ENCODE data around the gene MATN4.
A peak's percentile ranks its signal among the peaks of the same experiment; 100 is the strongest.

Gene MATN4

DNA sequence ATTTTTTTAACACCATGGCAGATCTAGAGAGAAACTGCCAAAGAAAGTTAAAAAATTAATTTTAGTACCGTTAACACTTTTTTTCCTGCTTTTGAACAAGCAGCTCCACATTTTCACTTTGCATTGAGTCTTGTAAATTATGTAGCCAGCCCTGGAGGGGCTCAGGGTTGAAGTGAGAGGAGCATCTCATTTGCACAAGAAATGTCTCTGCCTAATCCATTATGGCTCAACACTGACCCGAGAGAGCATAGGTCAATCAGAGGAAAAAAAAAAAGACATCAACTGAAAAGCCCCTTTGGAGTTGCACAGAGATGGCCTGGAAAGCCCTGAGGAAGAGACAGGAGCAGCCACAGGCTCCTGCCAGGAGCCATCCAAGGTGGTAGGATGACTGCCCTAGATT, 49.4 kb downstream of the MATN4 start:
- no peak overlapping the region for H4K8ac ChIP-seq (ENCODE audit: low read depth, low read length)
- H4K91ac ChIP-seq (ENCODE audit: low read depth, low read length, poor library complexity): no peak overlapping the region
- H3K4ac ChIP-seq (ENCODE audit: low read length): no peak overlapping the region
- no peak overlapping the region for H2BK15ac ChIP-seq (ENCODE audit: low read length)
- no peak overlapping the region for H3K4me2 ChIP-seq (ENCODE audit: insufficient read depth, low read length, poor library complexity, severe bottlenecking)
- no peak overlapping the region for H2BK12ac ChIP-seq (ENCODE audit: low read length)
- no peak overlapping the region for H3K18ac ChIP-seq (ENCODE audit: low read length)
- H3K9ac ChIP-seq (ENCODE audit: low read depth, low read length, poor library complexity): no peak overlapping the region
- H2AK5ac ChIP-seq (ENCODE audit: low read depth, low read length): no peak overlapping the region
- H3K79me1 ChIP-seq (ENCODE audit: low read depth, low read length): no peaks in the 10 kb centered on the region
- H3K23ac ChIP-seq (ENCODE audit: low read depth, low read length, poor library complexity): no peak overlapping the region
- no CpG with 5 or more reads among the region's 2 CpGs for WGBS, 2 donors (ENCODE audit: extremely low coverage in 2 of 2, insufficient read length in 2 of 2, insufficient replicate concordance in 1 of 2)
- DNase-seq (ENCODE audit: low spot score): peak; percentile 36
- H2BK120ac ChIP-seq (ENCODE audit: low read depth, low read length): no peak overlapping the region
- peaks cover 0 to 7% (median 0%) of the 10 kb centered on the region in 3 experiments for H3K27me3 ChIP-seq (ENCODE audit: control insufficient read depth in 3 of 3, insufficient read depth in 3 of 3, low read depth in 1 of 3, low read length in 3 of 3)
- no peak overlapping the region for H3K4me3 ChIP-seq (ENCODE audit: low read length in 2 of 2)
- no peak overlapping the region for H3K27ac ChIP-seq (replicated peaks; ENCODE audit: low read length)
- no peaks in the 10 kb centered on the region for H3K9me3 ChIP-seq (replicated peaks in 1 of 2; ENCODE audit: control insufficient read depth in 2 of 2, insufficient read depth in 1 of 2, low read depth in 1 of 2, low read length in 2 of 2)
- no peak overlapping the region for H2BK5ac ChIP-seq (ENCODE audit: low read length)
- no peak overlapping the region for H3K14ac ChIP-seq (ENCODE audit: low read length)
- no peaks in the 10 kb centered on the region for H3K36me3 ChIP-seq (replicated peaks in 1 of 2; ENCODE audit: control insufficient read depth in 2 of 2, insufficient read depth in 2 of 2, low read length in 2 of 2)
- H3K4me1 ChIP-seq (ENCODE audit: control insufficient read depth in 2 of 2, insufficient read depth in 1 of 2, low read depth in 1 of 2, low read length in 2 of 2): peaks cover 12 to 17% of the 10 kb centered on the region in 2 donors
- H2AFZ ChIP-seq (ENCODE audit: low read length): no peak overlapping the region

DNA sequence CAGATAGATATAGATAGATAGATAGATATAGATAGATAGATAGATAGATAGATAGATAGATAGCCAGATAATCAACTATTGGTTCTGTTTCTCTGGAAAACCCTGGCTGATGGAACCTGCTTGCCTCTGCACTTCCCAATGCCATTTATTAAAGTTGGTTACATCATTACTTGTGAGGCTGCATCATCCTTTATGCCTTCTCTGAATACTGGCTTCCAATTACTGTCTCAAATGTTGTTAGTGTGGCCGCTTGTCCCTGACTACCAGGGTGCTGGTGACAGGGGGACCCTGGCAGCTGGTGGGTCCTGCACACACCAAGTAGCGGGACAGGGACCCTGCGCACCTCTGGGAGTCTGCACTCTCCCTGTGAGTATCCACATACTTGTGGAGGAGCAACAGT, 49.8 kb downstream of the MATN4 start:
- Histone ChIP-seq H3K27me3 (ENCODE audit: control insufficient read depth in 3 of 3, insufficient read depth in 3 of 3, low read depth in 1 of 3, low read length in 3 of 3) (peaks cover 0 to 8% (median 0%) of the 10 kb centered on the region in 3 experiments), H3K36me3 (replicated peaks in 1 of 2; ENCODE audit: control insufficient read depth in 2 of 2, insufficient read depth in 2 of 2, low read length in 2 of 2) (no peaks in the 10 kb centered on the region), H3K4me3 (ENCODE audit: low read length in 2 of 2) (no peak overlapping the region), H3K9me3 (replicated peaks in 1 of 2; ENCODE audit: control insufficient read depth in 2 of 2, insufficient read depth in 1 of 2, low read depth in 1 of 2, low read length in 2 of 2) (no peaks in the 10 kb centered on the region), H3K14ac (ENCODE audit: low read length) (no peak overlapping the region), H2AFZ (ENCODE audit: low read length) (no peak overlapping the region), H2AK5ac (ENCODE audit: low read depth, low read length) (no peak overlapping the region), H3K4me1 (ENCODE audit: control insufficient read depth in 2 of 2, insufficient read depth in 1 of 2, low read depth in 1 of 2, low read length in 2 of 2) (peaks cover 12 to 17% of the 10 kb centered on the region in 2 donors), H3K18ac (ENCODE audit: low read length) (peak overlapping the region; percentile 56), H3K9ac (ENCODE audit: low read depth, low read length, poor library complexity) (no peak overlapping the region), H2BK15ac (ENCODE audit: low read length) (no peak overlapping the region), H3K4ac (ENCODE audit: low read length) (no peak overlapping the region), H3K79me1 (ENCODE audit: low read depth, low read length) (no peaks in the 10 kb centered on the region), H3K23ac (ENCODE audit: low read depth, low read length, poor library complexity) (no peak overlapping the region), H4K8ac (ENCODE audit: low read depth, low read length) (no peak overlapping the region), H2BK12ac (ENCODE audit: low read length) (no peak overlapping the region), H2BK120ac (ENCODE audit: low read depth, low read length) (no peak overlapping the region), H4K91ac (ENCODE audit: low read depth, low read length, poor library complexity) (no peak overlapping the region), H3K4me2 (ENCODE audit: insufficient read depth, low read length, poor library complexity, severe bottlenecking) (no peak overlapping the region), H2BK5ac (ENCODE audit: low read length) (no peak overlapping the region), H3K27ac (replicated peaks; ENCODE audit: low read length) (no peak overlapping the region)
- no peak for DNase-seq (ENCODE audit: low spot score)
- no CpG with 5 or more reads among the region's 3 CpGs for WGBS, 2 donors (ENCODE audit: extremely low coverage in 2 of 2, insufficient read length in 2 of 2, insufficient replicate concordance in 1 of 2)

DNA sequence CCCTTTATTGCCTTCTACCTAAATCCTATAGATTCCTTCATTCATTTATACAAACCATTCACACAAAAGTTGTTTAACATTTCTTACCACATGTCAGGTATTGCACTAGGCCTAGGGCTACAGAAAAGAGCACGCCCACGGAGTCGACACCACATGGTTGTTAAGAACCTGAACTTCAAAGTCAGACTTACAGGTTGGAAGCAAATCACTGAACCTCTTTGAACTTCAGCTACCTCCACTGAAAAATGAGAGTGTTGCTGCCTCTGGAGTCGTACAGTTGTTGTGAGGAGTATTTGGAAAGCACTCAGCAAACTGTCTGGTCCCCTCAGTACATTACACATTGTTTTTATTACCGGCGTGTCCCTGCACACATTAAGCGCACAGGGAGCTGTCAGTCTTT, 50.4 kb downstream of the MATN4 start:
- H3K36me3 ChIP-seq (replicated peaks in 1 of 2; ENCODE audit: control insufficient read depth in 2 of 2, insufficient read depth in 2 of 2, low read length in 2 of 2): no peaks in the 10 kb centered on the region
- H2BK120ac ChIP-seq (ENCODE audit: low read depth, low read length): no peak overlapping the region
- no peak overlapping the region for H2BK12ac ChIP-seq (ENCODE audit: low read length)

DNA sequence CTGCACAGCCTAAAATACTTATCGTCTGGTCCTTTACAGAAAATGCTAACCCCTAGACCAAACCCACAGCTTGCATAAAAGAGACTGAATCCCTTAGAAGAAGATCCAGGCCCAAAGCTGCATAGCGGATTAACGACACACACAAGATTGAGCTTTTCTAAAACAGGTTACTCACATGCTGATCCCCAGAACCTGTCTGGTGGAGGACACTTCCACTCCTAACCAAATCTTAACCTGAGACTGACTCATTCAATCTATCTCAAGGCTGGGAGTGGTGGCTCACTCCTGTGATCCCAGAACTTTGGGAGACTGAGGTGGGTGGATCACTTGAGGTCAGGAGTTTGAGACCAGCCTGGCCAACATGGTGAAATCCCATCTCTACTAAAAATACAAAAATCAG, 50.9 kb downstream of the MATN4 start:
- H2AK5ac ChIP-seq (ENCODE audit: low read depth, low read length): no peak overlapping the region
- no peak overlapping the region for H2BK15ac ChIP-seq (ENCODE audit: low read length)
- DNase-seq (ENCODE audit: low spot score): no peak
- H3K27me3 ChIP-seq (ENCODE audit: control insufficient read depth in 3 of 3, insufficient read depth in 3 of 3, low read depth in 1 of 3, low read length in 3 of 3): peaks cover 0 to 15% (median 0%) of the 10 kb centered on the region in 3 experiments
- no peaks in the 10 kb centered on the region for H3K9me3 ChIP-seq (replicated peaks in 1 of 2; ENCODE audit: control insufficient read depth in 2 of 2, insufficient read depth in 1 of 2, low read depth in 1 of 2, low read length in 2 of 2)
- H3K9ac ChIP-seq (ENCODE audit: low read depth, low read length, poor library complexity): no peak overlapping the region
- no peaks in the 10 kb centered on the region for H3K36me3 ChIP-seq (replicated peaks in 1 of 2; ENCODE audit: control insufficient read depth in 2 of 2, insufficient read depth in 2 of 2, low read length in 2 of 2)
- H3K14ac ChIP-seq (ENCODE audit: low read length): no peak overlapping the region
- H2BK5ac ChIP-seq (ENCODE audit: low read length): no peak overlapping the region
- WGBS, 2 donors (ENCODE audit: extremely low coverage in 2 of 2, insufficient read length in 2 of 2, insufficient replicate concordance in 1 of 2): no CpG with 5 or more reads among the region's 3 CpGs
- no peak overlapping the region for H3K18ac ChIP-seq (ENCODE audit: low read length)
- no peak overlapping the region for H4K91ac ChIP-seq (ENCODE audit: low read depth, low read length, poor library complexity)
- no peak overlapping the region for H3K4me3 ChIP-seq (ENCODE audit: low read length in 2 of 2)
- no peak overlapping the region for H3K23ac ChIP-seq (ENCODE audit: low read depth, low read length, poor library complexity)
- no peak overlapping the region for H2BK12ac ChIP-seq (ENCODE audit: low read length)
- H3K4ac ChIP-seq (ENCODE audit: low read length): no peak overlapping the region
- no peak overlapping the region for H3K4me2 ChIP-seq (ENCODE audit: insufficient read depth, low read length, poor library complexity, severe bottlenecking)
- no peak overlapping the region for H2AFZ ChIP-seq (ENCODE audit: low read length)
- no peak overlapping the region for H3K27ac ChIP-seq (replicated peaks; ENCODE audit: low read length)
- peaks cover 12 to 17% of the 10 kb centered on the region in 2 donors for H3K4me1 ChIP-seq (ENCODE audit: control insufficient read depth in 2 of 2, insufficient read depth in 1 of 2, low read depth in 1 of 2, low read length in 2 of 2)
- no peak overlapping the region for H2BK120ac ChIP-seq (ENCODE audit: low read depth, low read length)
- H4K8ac ChIP-seq (ENCODE audit: low read depth, low read length): no peak overlapping the region
- no peaks in the 10 kb centered on the region for H3K79me1 ChIP-seq (ENCODE audit: low read depth, low read length)

More for the DNA sequence above, 50.4 kb downstream of the MATN4 start:
- Histone ChIP-seq H3K4me1 (ENCODE audit: control insufficient read depth in 2 of 2, insufficient read depth in 1 of 2, low read depth in 1 of 2, low read length in 2 of 2) (peaks cover 12 to 17% of the 10 kb centered on the region in 2 donors), H3K4me2 (ENCODE audit: insufficient read depth, low read length, poor library complexity, severe bottlenecking) (no peak overlapping the region), H2BK5ac (ENCODE audit: low read length) (no peak overlapping the region), H3K4me3 (ENCODE audit: low read length in 2 of 2) (no peak overlapping the region), H3K14ac (ENCODE audit: low read length) (no peak overlapping the region), H3K79me1 (ENCODE audit: low read depth, low read length) (no peaks in the 10 kb centered on the region), H3K4ac (ENCODE audit: low read length) (no peak overlapping the region), H3K23ac (ENCODE audit: low read depth, low read length, poor library complexity) (no peak overlapping the region), H3K9me3 (replicated peaks in 1 of 2; ENCODE audit: control insufficient read depth in 2 of 2, insufficient read depth in 1 of 2, low read depth in 1 of 2, low read length in 2 of 2) (no peaks in the 10 kb centered on the region), H2BK15ac (ENCODE audit: low read length) (no peak overlapping the region), H4K91ac (ENCODE audit: low read depth, low read length, poor library complexity) (no peak overlapping the region), H3K18ac (ENCODE audit: low read length) (no peak overlapping the region), H3K27ac (replicated peaks; ENCODE audit: low read length) (no peak overlapping the region), H3K27me3 (ENCODE audit: control insufficient read depth in 3 of 3, insufficient read depth in 3 of 3, low read depth in 1 of 3, low read length in 3 of 3) (peaks cover 0 to 11% (median 0%) of the 10 kb centered on the region in 3 experiments), H3K9ac (ENCODE audit: low read depth, low read length, poor library complexity) (no peak overlapping the region), H2AK5ac (ENCODE audit: low read depth, low read length) (no peak overlapping the region), H2AFZ (ENCODE audit: low read length) (no peak overlapping the region), H4K8ac (ENCODE audit: low read depth, low read length) (no peak overlapping the region)
- no peak for DNase-seq (ENCODE audit: low spot score)
- no CpG with 5 or more reads among the region's 7 CpGs for WGBS, 2 donors (ENCODE audit: extremely low coverage in 2 of 2, insufficient read length in 2 of 2, insufficient replicate concordance in 1 of 2)
